Thymus (tissue), 11 donors: ENCODE measurements around the gene STAG2. TPM values are rescaled to one million over a fixed set of nuclear protein-coding genes. Genes with fewer than 3 reads are reported as not detected.
A peak's percentile ranks its signal among the peaks of the same experiment; 100 is the strongest.

ENCODE experiments used
- DNase-seq, 9 donors: peaks; one replicate each; pipeline ENCODE4 v3.0.0-alpha.2; 2013; ENCODE audit warnings: low spot score in 9 of 9, low read depth in 6 of 9, missing footprints in 1 of 9
- H3K27ac ChIP-seq, 2 donors: one replicate each; pipeline ENCODE4 v1.5.1; 2013; ENCODE audit warnings: control low read depth in 1 of 2, low read depth in 1 of 2, low read length in 1 of 2, mild to moderate bottlenecking in 1 of 2, moderate library complexity in 1 of 2
- H3K27me3 ChIP-seq, 2 donors: one replicate each; pipeline ENCODE4 v1.5.1; 2013; ENCODE audit warnings: low read length in 1 of 2; ENCODE audit not compliant: control insufficient read depth in 2 of 2, insufficient read depth in 1 of 2
- H3K36me3 ChIP-seq, 2 donors: one replicate each; pipeline ENCODE4 v1.5.1; 2013; ENCODE audit warnings: low read length in 1 of 2, mild to moderate bottlenecking in 1 of 2, moderate library complexity in 1 of 2; ENCODE audit not compliant: control insufficient read depth in 2 of 2, insufficient read depth in 2 of 2
- H3K4me1 ChIP-seq, 2 donors: one replicate each; pipeline ENCODE4 v1.5.1; 2013; ENCODE audit warnings: low read length in 2 of 2; ENCODE audit not compliant: control insufficient read depth in 2 of 2, insufficient read depth in 2 of 2
- H3K4me3 ChIP-seq, 2 donors: one replicate each; pipeline ENCODE4 v1.5.1; 2013; ENCODE audit warnings: low read length in 2 of 2, control low read depth in 1 of 2, mild to moderate bottlenecking in 1 of 2
- H3K9me3 ChIP-seq, 2 donors: one replicate each; pipeline ENCODE4 v1.5.1; 2013; ENCODE audit warnings: low read length in 1 of 2, mild to moderate bottlenecking in 1 of 2; ENCODE audit not compliant: control insufficient read depth in 2 of 2, insufficient read depth in 1 of 2
- whole genome bisulfite sequencing: extraction: QIAGEN DNeasy Blood & Tissue Kit; methylation state at CpG from one replicate; pipeline ENCODE4 v1.1.7; 2013; 5-methylcytosine and 5-hydroxymethylcytosine counted together
- polyA plus RNA-seq: library from polyadenylated mRNA; stranded (reverse); fragments of 200-250 nt; gene quantifications from one replicate; pipeline ENCODE4 v1.2.3, GENCODE V29; 2013
- total RNA-seq: library from RNA; stranded (reverse); fragments of 120-200 nt; gene quantifications from one replicate; pipeline ENCODE4 v1.2.4, GENCODE V29; 2013
- donor health status: healthy.

Gene STAG2
- total and polyA plus RNA-seq, 2 donors, result 44.0 to 147 TPM

DNA sequence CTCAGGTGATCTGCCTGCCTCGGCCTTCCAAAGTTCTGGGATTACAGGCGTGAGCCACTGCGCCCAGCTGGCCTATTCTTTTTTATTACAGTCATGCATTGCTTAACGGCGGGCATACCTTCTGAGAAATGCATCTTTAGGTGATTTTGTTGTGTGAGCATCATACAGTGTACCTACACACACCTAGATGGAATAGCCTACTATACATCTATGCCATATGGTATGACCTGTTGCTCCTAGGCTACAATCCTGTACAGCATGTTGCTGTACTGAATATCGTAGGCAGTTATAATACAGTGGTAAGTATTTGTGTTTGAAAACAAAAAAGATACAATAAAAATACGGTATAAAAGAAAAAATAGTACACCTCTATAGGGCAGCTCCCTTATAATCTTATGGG, 6.0 kb downstream of the STAG2 start:
- H3K4me1 ChIP-seq, result peaks cover 0 to 5% of the 10 kb centered on the region in 2 donors
- no peak overlapping the region for H3K27ac ChIP-seq
- no peak overlapping the region for H3K4me3 ChIP-seq
- H3K9me3 ChIP-seq, result no peaks in the 10 kb centered on the region
- no peaks in the 10 kb centered on the region for H3K36me3 ChIP-seq
- no peak for DNase-seq
- H3K27me3 ChIP-seq, result no peaks in the 10 kb centered on the region
- 97% methylated on average over 7 of the region's 7 CpGs for WGBS

DNA sequence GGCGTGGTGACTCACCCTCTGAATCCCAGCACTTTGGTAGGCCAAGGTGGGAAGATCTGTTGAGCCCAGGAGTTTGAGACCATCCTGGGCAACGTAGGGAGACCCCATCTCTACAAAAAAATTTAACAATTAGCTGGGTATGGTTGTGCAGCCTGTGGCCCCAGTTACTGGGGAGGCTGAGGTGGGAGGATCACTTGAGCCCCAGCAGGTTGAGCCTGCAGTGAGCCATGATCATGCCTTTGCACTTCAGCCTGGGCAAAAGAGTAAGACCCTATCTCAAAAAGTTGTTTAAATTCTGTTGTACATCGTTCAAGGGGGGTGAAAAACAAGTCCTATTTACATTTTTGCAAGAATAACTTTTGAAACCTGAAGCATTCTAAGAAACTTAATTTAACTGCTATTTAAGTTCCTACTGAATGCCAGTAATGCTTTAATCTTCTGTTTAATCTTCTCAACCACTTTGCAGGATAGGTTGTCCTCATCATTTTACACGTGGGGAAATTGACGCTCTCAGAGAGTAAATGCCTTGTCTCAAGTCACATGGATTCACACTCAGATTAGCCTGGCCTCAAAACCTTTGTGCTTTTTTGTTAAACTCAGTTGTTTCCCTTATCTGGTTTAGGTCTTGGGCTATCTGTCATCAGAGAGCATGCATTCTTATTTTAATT, 7.0 kb downstream of the STAG2 start:
- H3K4me1 ChIP-seq, result peaks cover 0 to 5% of the 10 kb centered on the region in 2 donors
- no peaks in the 10 kb centered on the region for H3K36me3 ChIP-seq

DNA sequence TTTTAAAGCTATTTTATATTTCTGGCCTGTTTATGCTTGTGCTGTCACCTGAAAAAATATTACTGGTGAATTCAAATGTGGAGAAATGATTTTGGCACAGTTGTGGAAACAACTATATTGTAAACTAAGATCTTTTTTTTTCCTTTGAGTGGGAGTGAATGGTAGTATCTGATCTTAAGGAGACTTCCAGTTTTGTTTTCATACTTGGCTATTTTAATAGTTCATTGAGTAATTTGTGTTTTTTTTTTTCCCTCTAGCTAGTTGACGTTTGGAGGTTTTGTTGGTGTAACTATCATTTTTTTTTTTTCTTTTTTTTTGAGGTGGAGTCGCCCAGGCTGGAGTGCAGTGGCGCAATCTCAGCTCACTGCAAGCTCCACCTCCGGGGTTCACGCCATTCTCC, 10.5 kb downstream of the STAG2 start:
- no peak overlapping the region for H3K27ac ChIP-seq
- H3K27me3 ChIP-seq, result no peaks in the 10 kb centered on the region
- no peaks in the 10 kb centered on the region for H3K36me3 ChIP-seq
- WGBS, result 88% methylated on average over 5 of the region's 5 CpGs
- H3K4me1 ChIP-seq, result no peaks in the 10 kb centered on the region
- no peaks in the 10 kb centered on the region for H3K9me3 ChIP-seq
- DNase-seq, result no peak
- no peak overlapping the region for H3K4me3 ChIP-seq

More for the DNA sequence above, 7.0 kb downstream of the STAG2 start:
- Histone ChIP-seq H3K4me3 (no peak overlapping the region), H3K9me3 (no peaks in the 10 kb centered on the region), H3K27ac (no peak overlapping the region), H3K27me3 (no peaks in the 10 kb centered on the region)
- DNase-seq, result no peak
- WGBS, result 63% methylated on average over 5 of the region's 5 CpGs

DNA sequence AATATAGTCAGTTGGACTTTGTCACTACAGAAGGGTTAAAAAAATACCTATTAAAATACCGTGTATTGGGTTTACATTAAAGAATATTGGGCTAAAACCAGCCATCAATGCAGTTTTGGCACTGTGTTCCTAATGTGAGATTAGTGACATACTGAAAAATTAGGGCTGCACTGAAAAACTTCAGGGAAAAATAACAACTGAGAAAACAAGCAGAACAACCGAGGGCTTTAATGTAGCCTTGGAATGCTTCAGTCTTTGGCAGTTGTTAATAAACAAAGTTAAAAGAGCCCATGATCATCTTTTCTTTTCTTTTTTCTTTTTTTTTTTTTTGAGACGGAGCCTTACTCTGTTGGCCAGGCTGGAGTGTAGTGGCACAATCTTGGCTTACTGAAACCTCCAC, 12.4 kb downstream of the STAG2 start:
- Histone ChIP-seq H3K27me3 (no peaks in the 10 kb centered on the region), H3K36me3 (no peaks in the 10 kb centered on the region), H3K9me3 (no peaks in the 10 kb centered on the region), H3K27ac (no peak overlapping the region), H3K4me3 (no peak overlapping the region), H3K4me1 (no peaks in the 10 kb centered on the region)
- 87% methylated on average over 3 of the region's 3 CpGs for WGBS
- no peak for DNase-seq

DNA sequence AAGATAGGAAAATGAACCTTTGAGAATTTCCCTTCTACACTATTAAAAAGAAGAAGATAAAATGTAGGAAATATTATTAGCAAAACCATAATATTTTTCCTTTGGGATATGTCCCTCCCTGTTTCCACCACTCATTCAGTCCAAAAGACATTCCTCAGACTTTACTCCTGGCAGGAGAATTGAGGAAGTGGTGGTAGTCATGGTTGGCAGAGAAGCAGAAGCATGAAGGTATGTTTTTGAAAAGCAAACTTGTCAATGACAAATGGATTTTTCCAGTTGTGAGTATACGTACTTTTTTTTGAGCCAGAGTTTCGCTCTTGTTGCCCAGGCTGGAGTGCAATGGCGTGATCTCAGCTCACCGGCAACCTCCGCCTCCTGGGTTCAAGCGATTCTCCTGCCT, 13.7 kb downstream of the STAG2 start:
- Histone ChIP-seq H3K36me3 (no peaks in the 10 kb centered on the region), H3K4me1 (peaks cover 0 to 3% of the 10 kb centered on the region in 2 donors), H3K27me3 (no peaks in the 10 kb centered on the region), H3K9me3 (no peaks in the 10 kb centered on the region), H3K27ac (no peak overlapping the region), H3K4me3 (no peak overlapping the region)
- no peak for DNase-seq
- 89% methylated on average over 6 of the region's 6 CpGs for WGBS

DNA sequence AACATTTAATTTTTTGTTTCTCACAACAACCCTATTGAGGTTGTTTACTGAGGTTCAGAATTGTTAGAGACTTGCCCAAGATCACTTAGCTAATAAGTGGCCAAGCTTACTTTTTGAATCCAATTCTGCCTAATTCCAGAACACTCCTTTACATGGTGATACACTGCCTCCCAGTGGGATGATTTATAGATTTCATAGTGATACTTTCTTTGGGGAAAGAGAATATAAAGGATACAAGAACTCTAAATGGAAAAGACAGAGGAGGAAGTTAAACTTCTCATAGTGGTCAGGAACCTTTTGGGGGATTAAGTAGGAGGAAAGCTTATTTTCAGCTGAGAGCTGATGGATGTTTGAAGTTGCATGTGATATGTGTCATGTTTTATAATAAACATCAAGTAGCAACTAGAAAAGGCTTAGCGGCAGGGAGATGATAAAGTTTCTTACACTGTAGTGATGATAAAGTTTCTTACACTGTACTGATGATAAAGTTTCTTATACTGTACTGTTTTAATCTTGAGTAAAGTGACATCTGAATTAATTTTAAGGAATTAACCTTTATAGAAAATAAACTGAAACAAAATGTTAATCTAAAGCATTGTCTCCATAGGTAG, 15.3 kb downstream of the STAG2 start:
- H3K4me3 ChIP-seq, result no peak overlapping the region
- H3K36me3 ChIP-seq, result no peaks in the 10 kb centered on the region
- no peaks in the 10 kb centered on the region for H3K9me3 ChIP-seq
- WGBS, result 78% methylated on average over 1 of the region's 1 CpG
- no peaks in the 10 kb centered on the region for H3K27me3 ChIP-seq
- peak in 1 of 9 donors; percentile 26 for DNase-seq
- H3K4me1 ChIP-seq, result peaks cover 0 to 3% of the 10 kb centered on the region in 2 donors
- no peak overlapping the region for H3K27ac ChIP-seq

DNA sequence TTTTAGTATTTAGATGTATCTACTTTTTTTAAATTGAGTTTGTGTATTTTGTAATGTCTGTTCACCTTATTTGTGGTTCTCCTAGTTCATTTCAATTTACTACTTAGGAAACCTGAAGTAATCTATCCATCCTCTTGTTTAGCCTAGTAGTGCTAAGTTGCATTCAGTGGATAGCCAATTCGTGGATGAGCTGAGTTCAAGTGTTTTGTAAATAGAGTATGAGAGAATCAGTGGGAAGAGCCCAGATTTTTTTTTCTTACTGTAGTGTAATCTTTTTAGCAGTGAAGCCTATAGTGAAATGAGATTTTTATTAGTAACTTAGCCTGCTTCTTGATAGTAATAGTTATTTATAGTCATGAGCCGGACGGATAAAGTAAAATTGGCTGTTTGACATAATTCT, 21.7 kb downstream of the STAG2 start:
- Histone ChIP-seq H3K27me3 (no peaks in the 10 kb centered on the region), H3K27ac (no peak overlapping the region), H3K4me3 (no peak overlapping the region), H3K4me1 (peaks cover 0 to 3% of the 10 kb centered on the region in 2 donors), H3K36me3 (no peaks in the 10 kb centered on the region), H3K9me3 (no peaks in the 10 kb centered on the region)
- WGBS, result 83% methylated on average over 3 of the region's 3 CpGs
- DNase-seq, result no peak

DNA sequence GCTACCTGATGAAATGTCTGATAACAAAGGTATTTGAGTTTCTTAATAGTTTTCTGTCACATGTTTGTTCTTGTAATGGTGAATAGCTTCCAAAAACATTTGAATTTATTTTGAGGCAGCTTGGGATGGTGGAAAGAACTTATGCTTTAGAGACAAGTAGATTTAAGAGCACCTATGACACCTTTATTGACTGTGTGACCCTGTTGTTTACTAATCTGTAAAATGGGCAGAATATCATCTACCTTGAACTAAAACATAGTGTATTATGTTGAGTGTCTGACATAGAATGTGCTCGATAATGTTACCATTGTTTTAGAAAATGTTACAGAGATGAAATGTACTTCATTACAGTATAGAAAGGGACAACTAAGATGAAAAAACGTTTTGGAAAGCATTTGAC, 24.9 kb downstream of the STAG2 start:
- WGBS, result 82% methylated on average over 2 of the region's 2 CpGs
- Histone ChIP-seq H3K27me3 (no peaks in the 10 kb centered on the region), H3K4me1 (no peaks in the 10 kb centered on the region), H3K4me3 (no peak overlapping the region), H3K27ac (no peak overlapping the region), H3K36me3 (peaks cover 0 to 4% of the 10 kb centered on the region in 2 donors), H3K9me3 (no peaks in the 10 kb centered on the region)
- no peak for DNase-seq

DNA sequence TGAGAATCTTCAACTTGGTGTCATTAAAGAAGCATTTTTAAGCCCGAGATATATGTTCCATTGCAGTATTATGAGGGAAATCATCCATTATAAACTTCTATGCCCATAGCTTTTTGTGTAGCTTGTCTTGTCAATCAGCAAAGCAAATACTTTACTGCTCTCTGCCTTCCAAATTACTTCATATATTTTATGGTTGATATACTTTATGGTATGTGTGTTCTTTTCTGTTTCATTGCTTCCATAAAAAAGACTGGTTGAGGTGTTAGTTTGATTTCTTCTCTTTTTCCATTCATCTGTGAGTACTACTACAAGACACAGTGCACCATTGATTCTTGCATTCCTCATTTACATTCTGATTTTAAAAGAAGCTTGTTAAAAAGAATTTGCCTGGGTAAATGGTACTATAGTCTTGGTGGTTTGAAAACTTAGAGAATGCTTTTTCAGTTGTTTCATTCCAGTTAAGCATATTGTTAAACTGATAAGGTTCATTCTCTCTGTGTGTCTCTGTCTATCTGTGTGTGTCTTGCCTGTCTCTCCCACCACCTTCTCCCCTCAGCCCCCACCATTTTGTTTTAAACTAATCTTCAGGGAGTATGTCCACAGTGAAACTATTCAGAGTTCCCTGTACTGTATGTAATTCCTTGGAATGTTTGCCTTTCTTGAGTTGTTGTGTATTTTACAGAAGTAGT, 27.1 kb downstream of the STAG2 start:
- peaks cover 0 to 4% of the 10 kb centered on the region in 2 donors for H3K36me3 ChIP-seq
- no peak overlapping the region for H3K27ac ChIP-seq
- no peak overlapping the region for H3K4me3 ChIP-seq
- H3K27me3 ChIP-seq, result no peaks in the 10 kb centered on the region
- H3K9me3 ChIP-seq, result no peaks in the 10 kb centered on the region
- 98% methylated on average over 1 of the region's 1 CpG for WGBS
- DNase-seq, result no peak
- no peaks in the 10 kb centered on the region for H3K4me1 ChIP-seq
